T-helper 2 cell treated with Interferon-gamma antibody and Interleukin-4, amounts not matched to agents 5 μg/mL and 100 μg/mL, for 36 hours (primary cell): Measurements from ENCODE around the gene GPR39.

ENCODE experiments used
- DNase-seq: peaks from one replicate; pipeline ENCODE4 v3.0.0; 2021; ENCODE audit warnings: low spot score
- H3K27ac Mint-ChIP-seq: one replicate; pipeline ENCODE4 v1.8.0; 2021; ENCODE audit warnings: mild to moderate bottlenecking, mixed read lengths
- H3K27me3 Mint-ChIP-seq: one replicate; pipeline ENCODE4 v1.8.0; 2021; ENCODE audit warnings: low read depth, mixed read lengths
- H3K36me3 Mint-ChIP-seq: one replicate; pipeline ENCODE4 v1.8.0; 2021; ENCODE audit warnings: low read depth, mixed read lengths
- H3K4me1 Mint-ChIP-seq: one replicate; pipeline ENCODE4 v1.8.0; 2021; ENCODE audit warnings: low read depth, mixed read lengths
- H3K4me3 Mint-ChIP-seq: one replicate; pipeline ENCODE4 v1.8.0; 2022; ENCODE audit warnings: mild to moderate bottlenecking, moderate library complexity, mixed read lengths
- H3K9me3 Mint-ChIP-seq: one replicate; pipeline ENCODE4 v1.8.0; 2021; ENCODE audit warnings: mixed read lengths

GPR39 gene

GRCh38 chr2:132607426-132608090, 191.0 kb downstream of the GPR39 start:
- H3K4me3 Mint-ChIP-seq, result no peak overlapping the region
- no peaks in the 10 kb centered on the region for H3K9me3 Mint-ChIP-seq

DNA sequence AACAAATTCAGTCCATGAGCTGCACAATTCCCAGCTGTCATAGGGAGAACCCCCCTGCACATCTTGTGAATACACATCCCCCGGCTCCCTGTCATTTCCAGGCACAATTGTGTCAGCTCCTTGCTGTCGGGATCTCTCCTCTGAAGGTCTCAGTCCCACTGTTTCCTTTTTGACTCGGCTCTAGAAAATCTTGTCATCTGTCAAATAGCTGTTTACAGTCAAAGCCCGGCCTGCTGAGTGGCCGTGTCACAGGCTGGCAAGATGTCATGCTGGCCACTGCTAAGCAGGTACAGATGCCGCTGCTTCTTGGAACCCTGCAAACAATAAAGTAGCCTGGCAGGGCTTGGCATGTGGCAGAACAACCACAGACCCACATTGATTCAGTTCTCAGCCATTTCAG, 191.7 kb downstream of the GPR39 start:
- Mint-ChIP-seq H3K36me3 (no peaks in the 10 kb centered on the region), H3K27ac (no peak overlapping the region), H3K4me3 (no peak overlapping the region), H3K9me3 (no peaks in the 10 kb centered on the region), H3K4me1 (no peaks in the 10 kb centered on the region), H3K27me3 (no peaks in the 10 kb centered on the region)
- DNase-seq, result no peak

More at GRCh38 chr2:132607426-132608090, 191.0 kb downstream of the GPR39 start:
- no peak for DNase-seq
- H3K27me3 Mint-ChIP-seq, result no peaks in the 10 kb centered on the region
- no peak overlapping the region for H3K27ac Mint-ChIP-seq
- no peaks in the 10 kb centered on the region for H3K4me1 Mint-ChIP-seq
- no peaks in the 10 kb centered on the region for H3K36me3 Mint-ChIP-seq

- Mint-ChIP-seq H3K4me3 (no peak overlapping the region), H3K9me3 (no peaks in the 10 kb centered on the region), H3K4me1 (no peaks in the 10 kb centered on the region), H3K27ac (no peak overlapping the region), H3K27me3 (no peaks in the 10 kb centered on the region), H3K36me3 (no peaks in the 10 kb centered on the region)
- no peak for DNase-seq
These were observed 192.7 kb downstream of the GPR39 start for GRCh38 chr2:132609101-132609890.

DNA sequence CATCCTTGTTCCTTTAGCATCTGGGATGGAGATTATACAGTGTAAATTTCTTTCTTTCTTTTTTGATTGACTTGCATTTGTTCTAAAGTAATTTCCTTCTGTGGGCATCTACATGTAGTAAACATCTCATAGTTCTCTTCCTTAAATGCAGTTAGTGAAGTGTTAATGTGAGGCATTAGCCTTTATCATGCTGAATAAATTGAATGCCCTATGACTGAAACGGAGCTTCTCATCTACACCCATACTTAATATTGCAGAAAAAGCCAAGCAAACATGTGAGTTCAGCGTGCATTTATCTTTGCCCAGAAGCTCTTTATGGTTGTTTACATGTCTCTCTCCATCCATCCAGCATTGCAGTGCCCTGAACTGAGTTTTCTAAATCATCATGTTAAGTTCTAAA, 195.1 kb downstream of the GPR39 start:
- Mint-ChIP-seq H3K36me3 (no peaks in the 10 kb centered on the region), H3K4me3 (no peak overlapping the region), H3K4me1 (no peaks in the 10 kb centered on the region), H3K9me3 (no peaks in the 10 kb centered on the region), H3K27me3 (no peaks in the 10 kb centered on the region), H3K27ac (no peak overlapping the region)
- DNase-seq, result no peak

GRCh38 chr2:132615329-132616085, 198.9 kb downstream of the GPR39 start:
- Mint-ChIP-seq H3K9me3 (no peaks in the 10 kb centered on the region), H3K4me3 (no peak overlapping the region), H3K4me1 (no peaks in the 10 kb centered on the region), H3K36me3 (no peaks in the 10 kb centered on the region), H3K27ac (no peak overlapping the region), H3K27me3 (no peaks in the 10 kb centered on the region)
- DNase-seq, result no peak

DNA sequence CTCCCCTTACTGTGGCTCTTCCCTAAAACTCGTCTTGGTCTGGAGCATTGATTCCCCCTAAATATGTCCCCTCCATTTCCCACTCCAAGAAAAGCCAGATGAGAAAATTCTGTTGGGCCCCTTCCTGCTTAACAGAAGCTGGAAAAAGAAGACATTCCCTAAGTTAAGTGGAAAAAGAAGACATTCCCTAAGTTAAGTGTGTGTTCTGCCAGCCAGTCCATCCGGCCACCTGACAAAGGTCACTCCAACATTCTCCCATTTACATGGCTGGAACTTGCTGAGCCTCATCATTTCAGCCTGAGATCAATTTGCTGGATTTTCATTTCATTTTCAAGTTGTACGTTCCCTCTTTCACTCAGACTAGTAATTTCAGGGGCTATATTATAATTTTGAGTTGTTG, 201.4 kb downstream of the GPR39 start:
- no peaks in the 10 kb centered on the region for H3K36me3 Mint-ChIP-seq
- H3K4me1 Mint-ChIP-seq, result no peaks in the 10 kb centered on the region
- H3K27me3 Mint-ChIP-seq, result no peaks in the 10 kb centered on the region
- no peak for DNase-seq
- H3K27ac Mint-ChIP-seq, result no peak overlapping the region
- H3K9me3 Mint-ChIP-seq, result no peaks in the 10 kb centered on the region
- H3K4me3 Mint-ChIP-seq, result no peak overlapping the region

DNA sequence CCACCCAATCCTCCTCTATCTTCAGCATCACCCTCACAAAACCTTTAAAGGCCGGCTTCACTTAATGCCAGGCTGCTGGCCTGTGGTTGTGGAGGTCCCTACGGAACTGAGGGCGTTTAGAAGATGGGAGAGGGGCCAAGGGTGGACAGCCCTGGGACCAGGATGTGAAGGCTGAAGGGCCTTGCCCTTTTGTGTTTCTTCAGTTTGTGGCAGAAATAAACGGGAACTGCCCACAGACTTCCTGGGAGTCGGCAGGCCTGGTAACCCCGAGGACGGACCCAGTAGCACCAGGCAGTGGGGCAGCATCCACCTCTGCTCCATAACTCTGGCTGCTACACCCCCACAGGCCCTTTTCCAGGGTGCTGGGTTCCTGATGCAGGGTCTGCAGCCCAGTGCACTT, 202.1 kb downstream of the GPR39 start:
- H3K9me3 Mint-ChIP-seq, result no peaks in the 10 kb centered on the region
- no peaks in the 10 kb centered on the region for H3K36me3 Mint-ChIP-seq
- no peak overlapping the region for H3K27ac Mint-ChIP-seq
- H3K4me1 Mint-ChIP-seq, result no peaks in the 10 kb centered on the region
- H3K27me3 Mint-ChIP-seq, result no peaks in the 10 kb centered on the region
- DNase-seq, result no peak
- no peak overlapping the region for H3K4me3 Mint-ChIP-seq

DNA sequence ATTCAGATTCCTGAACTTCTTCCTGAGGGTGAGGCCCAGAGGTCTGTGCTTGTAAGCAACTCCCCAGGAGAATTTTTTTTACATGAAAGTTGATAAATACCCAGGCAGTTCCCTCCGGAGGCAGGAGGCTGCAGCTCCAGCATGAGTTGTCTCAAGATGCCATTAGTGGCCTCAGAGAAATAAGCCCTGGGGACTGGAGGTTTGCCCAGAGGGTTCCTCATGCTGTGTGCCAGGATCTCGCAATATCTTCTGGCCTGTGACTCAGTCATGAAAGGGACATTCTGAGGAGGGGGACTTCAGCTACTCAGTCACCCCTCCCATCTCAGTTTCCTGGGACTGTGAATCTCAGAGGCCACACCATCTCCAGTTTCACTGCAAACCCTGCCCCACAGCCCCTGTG, 203.5 kb downstream of the GPR39 start:
- no peak for DNase-seq
- H3K4me3 Mint-ChIP-seq, result no peak overlapping the region
- no peaks in the 10 kb centered on the region for H3K4me1 Mint-ChIP-seq
- H3K9me3 Mint-ChIP-seq, result no peaks in the 10 kb centered on the region
- H3K27ac Mint-ChIP-seq, result no peak overlapping the region
- no peaks in the 10 kb centered on the region for H3K27me3 Mint-ChIP-seq
- H3K36me3 Mint-ChIP-seq, result no peaks in the 10 kb centered on the region

DNA sequence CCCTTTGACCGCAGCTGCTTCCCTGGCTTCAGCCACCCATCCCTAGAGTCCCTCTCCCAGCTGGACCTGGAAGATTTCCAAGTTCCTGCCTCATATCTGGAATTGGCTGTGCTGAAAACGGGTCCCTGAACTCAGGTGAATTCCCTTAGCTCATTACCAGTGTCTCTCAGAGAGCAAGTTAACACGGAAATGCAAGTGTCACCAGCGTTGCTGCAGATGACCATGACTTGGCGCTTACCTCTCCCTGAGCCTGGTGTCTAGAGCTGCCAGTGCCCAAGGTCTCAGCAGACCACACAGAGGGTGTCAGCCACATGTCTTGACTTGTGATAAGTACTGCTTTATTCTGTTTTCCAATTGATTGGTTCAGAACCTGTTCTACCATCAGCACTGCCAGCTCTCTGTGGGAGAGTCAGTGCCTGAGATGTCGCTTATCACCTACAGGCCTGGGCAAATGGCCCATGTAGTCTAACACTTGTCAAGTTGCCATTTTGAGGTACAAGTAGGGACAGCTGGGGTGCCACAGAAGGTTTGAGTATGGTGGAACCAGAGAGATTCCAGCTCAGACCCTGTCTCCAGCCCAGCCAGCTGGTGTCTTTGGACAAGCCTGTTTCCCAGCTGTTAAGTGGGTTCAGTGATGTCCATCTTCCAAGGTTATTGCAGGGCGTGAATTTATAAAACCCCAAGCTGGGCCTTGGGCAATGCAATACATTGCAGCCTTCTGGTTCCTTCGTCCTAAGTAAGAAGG, 204.7 kb downstream of the GPR39 start:
- H3K27ac Mint-ChIP-seq, result no peak overlapping the region
- DNase-seq, result no peak
- no peaks in the 10 kb centered on the region for H3K4me1 Mint-ChIP-seq
- H3K9me3 Mint-ChIP-seq, result no peaks in the 10 kb centered on the region
- no peaks in the 10 kb centered on the region for H3K36me3 Mint-ChIP-seq
- H3K4me3 Mint-ChIP-seq, result no peak overlapping the region
- H3K27me3 Mint-ChIP-seq, result no peaks in the 10 kb centered on the region

GRCh38 chr2:132623096-132623839, 206.7 kb downstream of the GPR39 start:
- H3K27me3 Mint-ChIP-seq, result no peaks in the 10 kb centered on the region
- no peaks in the 10 kb centered on the region for H3K36me3 Mint-ChIP-seq
- DNase-seq, result no peak
- no peak overlapping the region for H3K4me3 Mint-ChIP-seq
- H3K9me3 Mint-ChIP-seq, result no peaks in the 10 kb centered on the region
- H3K27ac Mint-ChIP-seq, result no peak overlapping the region
- H3K4me1 Mint-ChIP-seq, result no peaks in the 10 kb centered on the region

DNA sequence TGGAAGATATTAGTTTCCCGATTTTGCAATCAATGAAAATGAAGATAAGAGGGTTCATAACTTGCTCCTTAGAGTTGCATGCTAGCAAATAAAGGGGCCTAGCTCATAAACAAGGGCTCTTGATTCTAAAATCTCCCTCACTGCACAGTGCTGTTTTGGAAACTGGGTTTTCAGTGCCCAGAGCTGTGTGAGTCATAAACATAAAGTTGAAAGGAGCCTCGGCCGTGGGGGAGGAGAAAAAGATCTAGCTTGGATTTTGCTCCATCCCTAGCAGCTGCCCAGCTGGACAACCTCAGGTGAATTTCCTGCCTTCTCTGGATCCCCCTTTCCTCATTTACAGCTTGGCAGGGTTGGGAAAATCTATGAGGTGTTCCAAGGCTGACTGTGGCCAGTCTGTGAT, 210.9 kb downstream of the GPR39 start:
- no peak for DNase-seq
- Mint-ChIP-seq H3K4me1 (no peaks in the 10 kb centered on the region), H3K27ac (no peak overlapping the region), H3K36me3 (no peaks in the 10 kb centered on the region), H3K9me3 (no peaks in the 10 kb centered on the region), H3K4me3 (no peak overlapping the region), H3K27me3 (no peaks in the 10 kb centered on the region)

- no peaks in the 10 kb centered on the region for H3K9me3 Mint-ChIP-seq
- H3K27ac Mint-ChIP-seq, result no peak overlapping the region
- no peaks in the 10 kb centered on the region for H3K4me1 Mint-ChIP-seq
- H3K4me3 Mint-ChIP-seq, result no peak overlapping the region
- DNase-seq, result no peak
- no peaks in the 10 kb centered on the region for H3K36me3 Mint-ChIP-seq
- no peaks in the 10 kb centered on the region for H3K27me3 Mint-ChIP-seq
These were observed 215.5 kb downstream of the GPR39 start for GRCh38 chr2:132632000-132632649.

DNA sequence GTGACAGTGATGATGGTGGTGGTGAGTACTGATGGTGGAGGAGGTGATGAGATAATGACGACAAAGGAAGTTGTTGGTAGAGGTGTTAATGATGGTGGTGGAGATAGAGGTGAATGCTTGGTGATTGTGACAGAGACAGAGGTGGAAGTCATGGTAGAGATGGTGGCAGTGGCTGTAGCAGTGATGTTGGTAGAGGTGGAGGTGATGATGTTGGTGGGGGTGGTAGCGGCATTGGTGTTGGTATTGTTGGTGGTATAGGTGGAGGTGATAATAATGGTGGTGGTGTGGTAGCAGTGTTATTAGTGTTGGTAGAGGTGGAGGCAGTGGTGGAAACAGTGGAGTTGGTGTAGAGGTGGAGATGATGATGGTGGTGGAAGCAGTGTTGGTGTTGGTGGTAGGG, 217.0 kb downstream of the GPR39 start:
- Mint-ChIP-seq H3K27me3 (no peaks in the 10 kb centered on the region), H3K4me1 (no peaks in the 10 kb centered on the region), H3K27ac (no peak overlapping the region), H3K9me3 (no peaks in the 10 kb centered on the region), H3K4me3 (no peak overlapping the region), H3K36me3 (no peaks in the 10 kb centered on the region)
- no peak for DNase-seq
